PFSK-1 (cell line): ENCODE measurements around the gene RAB11A.

Experiments used
- POLR2AphosphoS5 ChIP-seq: IDR thresholded peaks from 2 replicates; pipeline ENCODE4 v1.6.1; 2012; ENCODE audit warnings: low read depth, mild to moderate bottlenecking, control low read depth, low read length, moderate library complexity
- SIN3A ChIP-seq: IDR thresholded peaks from 2 replicates; pipeline ENCODE4 v1.6.1; 2012; ENCODE audit warnings: mild to moderate bottlenecking, low read length, moderate library complexity, borderline replicate concordance; ENCODE audit not compliant: insufficient read depth
- TAF1 ChIP-seq: IDR thresholded peaks from 2 replicates; pipeline ENCODE4 v1.6.1; 2012; ENCODE audit warnings: low read length, control low read depth, borderline replicate concordance; ENCODE audit not compliant: insufficient read depth

- TF ChIP-seq SIN3A (no peak), POLR2AphosphoS5 (no peak), TAF1 (no peak)
These were observed 57.6 kb downstream of the RAB11A start for GRCh38 chr15:65926899-65927298.
